T-helper 22 cell (primary cell): ENCODE measurements around the gene PLIN4.
"Not testable (repeated sequence)": the region's sequence is repeated elsewhere in the genome, so short reads cannot be mapped to it uniquely, and the experiment has no call there.

Source experiments
- DNase-seq: peaks from one replicate; pipeline ENCODE4 v3.0.0-alpha.2; 2020; ENCODE audit warnings: low read depth

PLIN4 gene

GRCh38 chr19:4543842-4544647 lies 25.8 kb upstream of the PLIN4 start:
- no peak for DNase-seq

GRCh38 chr19:4542896-4543841 lies 24.9 kb upstream of the PLIN4 start:
- no peak for DNase-seq

- DNase-seq = not testable (repeated sequence)
Measured at GRCh38 chr19:4541806-4542145, 23.5 kb upstream of the PLIN4 start.

GRCh38 chr19:4541114-4541805 lies 23.0 kb upstream of the PLIN4 start:
- DNase-seq = no peak

GRCh38 chr19:4539693-4540581 lies 21.7 kb upstream of the PLIN4 start, which contains the start of gene LRG1:
TSS of gene LRG1 (minus strand) at chr19:4540036. CDS start at chr19:4540013, 23 bp downstream.
- DNase-seq = no peak

GRCh38 chr19:4539169-4539692 lies 20.9 kb upstream of the PLIN4 start:
- DNase-seq = no peak

- DNase-seq = no peak
Measured at GRCh38 chr19:4538601-4538954, 20.3 kb upstream of the PLIN4 start.

GRCh38 chr19:4537953-4538600 lies 19.8 kb upstream of the PLIN4 start:
- no peak for DNase-seq

- DNase-seq = no peak
Measured at GRCh38 chr19:4536798-4537197, 18.5 kb upstream of the PLIN4 start.

GRCh38 chr19:4534836-4535658 lies 16.8 kb upstream of the PLIN4 start, which contains the start of gene PLIN5:
TSS of gene PLIN5 (minus strand) at chr19:4535224. CDS start at chr19:4534074, 1,150 bp downstream.
- DNase-seq = no peak

- no peak for DNase-seq
Measured at GRCh38 chr19:4533835-4534424, 15.6 kb upstream of the PLIN4 start.

GRCh38 chr19:4533334-4533733 lies 15.0 kb upstream of the PLIN4 start:
- DNase-seq = no peak

- DNase-seq = no peak
Measured at GRCh38 chr19:4531562-4532165, 13.4 kb upstream of the PLIN4 start.

- no peak for DNase-seq
Measured at GRCh38 chr19:4529924-4530522, 11.7 kb upstream of the PLIN4 start.

GRCh38 chr19:4528843-4529242 lies 10.6 kb upstream of the PLIN4 start:
- no peak for DNase-seq

- DNase-seq = not testable (repeated sequence)
Measured at GRCh38 chr19:4527377-4527776, 9.1 kb upstream of the PLIN4 start.

- DNase-seq = no peak
Measured at GRCh38 chr19:4525563-4526002, 7.3 kb upstream of the PLIN4 start.

- no peak for DNase-seq
Measured at GRCh38 chr19:4524808-4525562, 6.7 kb upstream of the PLIN4 start.
